ENCODE results near the gene CSMD2. TPM values are rescaled to one million over a fixed set of nuclear protein-coding genes. Genes with fewer than 3 reads are reported as not detected.

CSMD2 gene
- total RNA-seq, 2 donors from 2014 or later, result 2.8 to 3.0 TPM

- ATAC-seq (ENCODE audit: insufficient number of reproducible peaks, low FRiP score, low read depth) (no peak), DNase-seq (ENCODE audit: low spot score) (no peak)
- Histone ChIP-seq H3K9me3 (no peaks in the 10 kb centered on the region), H3K36me3 (no peaks in the 10 kb centered on the region), H3K4me3 (no peak overlapping the region), H3K27me3 (replicated peaks; ENCODE audit: insufficient read depth) (no peaks in the 10 kb centered on the region), H3K27ac (no peak overlapping the region), H3K4me1 (ENCODE audit: control insufficient read depth in 1 of 2, low read depth in 2 of 2) (no peaks in the 10 kb centered on the region)
- TF ChIP-seq CTCF (IDR thresholded peaks at IDR 0.05), result no peak
These were observed 204.7 kb downstream of the CSMD2 start for GRCh38 chr1:33960188-33960895.

GRCh38 chr1:33957854-33958253 is 207.2 kb downstream of the CSMD2 start:
- Histone ChIP-seq H3K36me3 (no peaks in the 10 kb centered on the region), H3K27me3 (replicated peaks; ENCODE audit: insufficient read depth) (no peaks in the 10 kb centered on the region), H3K9me3 (no peaks in the 10 kb centered on the region), H3K4me1 (ENCODE audit: control insufficient read depth in 1 of 2, low read depth in 2 of 2) (no peaks in the 10 kb centered on the region), H3K4me3 (no peak overlapping the region), H3K27ac (no peak overlapping the region)
- DNase-seq (ENCODE audit: low spot score) (no peak), ATAC-seq (ENCODE audit: insufficient number of reproducible peaks, low FRiP score, low read depth) (no peak)
- no peak for TF ChIP-seq CTCF (IDR thresholded peaks at IDR 0.05)

GRCh38 chr1:33955096-33955495 is 209.9 kb downstream of the CSMD2 start:
- H3K9me3 ChIP-seq, result no peaks in the 10 kb centered on the region
- H3K27me3 ChIP-seq (replicated peaks; ENCODE audit: insufficient read depth), result no peaks in the 10 kb centered on the region
- H3K36me3 ChIP-seq, result no peaks in the 10 kb centered on the region
- DNase-seq (ENCODE audit: low spot score), result no peak
- no peak for ATAC-seq (ENCODE audit: insufficient number of reproducible peaks, low FRiP score, low read depth)
- TF ChIP-seq CTCF (IDR thresholded peaks at IDR 0.05), result no peak
- H3K27ac ChIP-seq, result no peak overlapping the region
- no peaks in the 10 kb centered on the region for H3K4me1 ChIP-seq (ENCODE audit: control insufficient read depth in 1 of 2, low read depth in 2 of 2)
- no peak overlapping the region for H3K4me3 ChIP-seq

GRCh38 chr1:33949570-33949969 is 215.5 kb downstream of the CSMD2 start:
- no peaks in the 10 kb centered on the region for H3K9me3 ChIP-seq
- DNase-seq (ENCODE audit: low spot score), result no peak
- H3K36me3 ChIP-seq, result no peaks in the 10 kb centered on the region
- H3K27ac ChIP-seq, result no peak overlapping the region
- H3K27me3 ChIP-seq (replicated peaks; ENCODE audit: insufficient read depth), result no peaks in the 10 kb centered on the region
- no peak for ATAC-seq (ENCODE audit: insufficient number of reproducible peaks, low FRiP score, low read depth)
- no peak overlapping the region for H3K4me3 ChIP-seq
- H3K4me1 ChIP-seq (ENCODE audit: control insufficient read depth in 1 of 2, low read depth in 2 of 2), result no peaks in the 10 kb centered on the region
- no peak for TF ChIP-seq CTCF (IDR thresholded peaks at IDR 0.05)

- no peaks in the 10 kb centered on the region for H3K27me3 ChIP-seq (replicated peaks; ENCODE audit: insufficient read depth)
- H3K4me3 ChIP-seq, result no peak overlapping the region
- TF ChIP-seq CTCF (IDR thresholded peaks at IDR 0.05), result no peak
- H3K4me1 ChIP-seq (ENCODE audit: control insufficient read depth in 1 of 2, low read depth in 2 of 2), result no peaks in the 10 kb centered on the region
- no peaks in the 10 kb centered on the region for H3K36me3 ChIP-seq
- H3K27ac ChIP-seq, result no peak overlapping the region
- DNase-seq (ENCODE audit: low spot score), result no peak
- no peaks in the 10 kb centered on the region for H3K9me3 ChIP-seq
- no peak for ATAC-seq (ENCODE audit: insufficient number of reproducible peaks, low FRiP score, low read depth)
These were observed 216.7 kb downstream of the CSMD2 start for GRCh38 chr1:33948291-33948690.

Measured in thoracic aorta (tissue), 2 donors.